ENCODE results near the gene ZMYND8.

The ZMYND8 gene

DNA sequence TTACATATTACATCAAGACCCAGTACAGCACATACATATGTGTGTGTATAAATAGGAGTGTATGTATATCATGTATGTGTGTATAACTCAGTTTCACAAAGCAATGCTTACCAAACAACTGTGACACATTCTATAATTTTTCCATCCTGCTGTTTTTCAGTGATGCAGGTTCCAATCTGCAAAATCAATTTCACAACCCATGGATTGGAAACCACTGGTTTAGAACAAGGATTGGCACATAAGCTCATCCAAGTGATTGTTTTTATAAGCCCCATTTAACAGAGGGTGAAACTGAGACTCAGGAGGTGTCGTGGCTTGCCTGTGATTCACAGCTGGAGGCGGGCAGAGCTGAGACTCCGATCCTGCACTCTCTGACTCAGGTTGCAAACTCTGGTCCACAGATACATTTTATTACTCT is 158.2 kb downstream of the ZMYND8 start:
- ATAC-seq (ENCODE audit: low read depth) = no peak
- Histone ChIP-seq H3K4me3 (ENCODE audit: severe bottlenecking) (no peak overlapping the region), H3K36me3 (ENCODE audit: low read depth) (no peaks in the 10 kb centered on the region), H3K9me3 (ENCODE audit: severe bottlenecking) (no peaks in the 10 kb centered on the region), H3K4me1 (ENCODE audit: insufficient read depth, poor library complexity, severe bottlenecking) (peaks cover 3% of the 10 kb centered on the region), H3K27ac (ENCODE audit: poor library complexity, severe bottlenecking) (no peak overlapping the region), H3K27me3 (ENCODE audit: insufficient read depth, poor library complexity, severe bottlenecking) (no peaks in the 10 kb centered on the region)
- DNase-seq (ENCODE audit: low spot score) = no peak
- TF ChIP-seq, protein P1, sequence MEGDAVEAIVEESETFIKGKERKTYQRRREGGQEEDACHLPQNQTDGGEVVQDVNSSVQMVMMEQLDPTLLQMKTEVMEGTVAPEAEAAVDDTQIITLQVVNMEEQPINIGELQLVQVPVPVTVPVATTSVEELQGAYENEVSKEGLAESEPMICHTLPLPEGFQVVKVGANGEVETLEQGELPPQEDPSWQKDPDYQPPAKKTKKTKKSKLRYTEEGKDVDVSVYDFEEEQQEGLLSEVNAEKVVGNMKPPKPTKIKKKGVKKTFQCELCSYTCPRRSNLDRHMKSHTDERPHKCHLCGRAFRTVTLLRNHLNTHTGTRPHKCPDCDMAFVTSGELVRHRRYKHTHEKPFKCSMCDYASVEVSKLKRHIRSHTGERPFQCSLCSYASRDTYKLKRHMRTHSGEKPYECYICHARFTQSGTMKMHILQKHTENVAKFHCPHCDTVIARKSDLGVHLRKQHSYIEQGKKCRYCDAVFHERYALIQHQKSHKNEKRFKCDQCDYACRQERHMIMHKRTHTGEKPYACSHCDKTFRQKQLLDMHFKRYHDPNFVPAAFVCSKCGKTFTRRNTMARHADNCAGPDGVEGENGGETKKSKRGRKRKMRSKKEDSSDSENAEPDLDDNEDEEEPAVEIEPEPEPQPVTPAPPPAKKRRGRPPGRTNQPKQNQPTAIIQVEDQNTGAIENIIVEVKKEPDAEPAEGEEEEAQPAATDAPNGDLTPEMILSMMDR (IDR thresholded peaks at IDR 0.05; ENCODE audit: poor library complexity, severe bottlenecking) = peak; percentile 5

DNA sequence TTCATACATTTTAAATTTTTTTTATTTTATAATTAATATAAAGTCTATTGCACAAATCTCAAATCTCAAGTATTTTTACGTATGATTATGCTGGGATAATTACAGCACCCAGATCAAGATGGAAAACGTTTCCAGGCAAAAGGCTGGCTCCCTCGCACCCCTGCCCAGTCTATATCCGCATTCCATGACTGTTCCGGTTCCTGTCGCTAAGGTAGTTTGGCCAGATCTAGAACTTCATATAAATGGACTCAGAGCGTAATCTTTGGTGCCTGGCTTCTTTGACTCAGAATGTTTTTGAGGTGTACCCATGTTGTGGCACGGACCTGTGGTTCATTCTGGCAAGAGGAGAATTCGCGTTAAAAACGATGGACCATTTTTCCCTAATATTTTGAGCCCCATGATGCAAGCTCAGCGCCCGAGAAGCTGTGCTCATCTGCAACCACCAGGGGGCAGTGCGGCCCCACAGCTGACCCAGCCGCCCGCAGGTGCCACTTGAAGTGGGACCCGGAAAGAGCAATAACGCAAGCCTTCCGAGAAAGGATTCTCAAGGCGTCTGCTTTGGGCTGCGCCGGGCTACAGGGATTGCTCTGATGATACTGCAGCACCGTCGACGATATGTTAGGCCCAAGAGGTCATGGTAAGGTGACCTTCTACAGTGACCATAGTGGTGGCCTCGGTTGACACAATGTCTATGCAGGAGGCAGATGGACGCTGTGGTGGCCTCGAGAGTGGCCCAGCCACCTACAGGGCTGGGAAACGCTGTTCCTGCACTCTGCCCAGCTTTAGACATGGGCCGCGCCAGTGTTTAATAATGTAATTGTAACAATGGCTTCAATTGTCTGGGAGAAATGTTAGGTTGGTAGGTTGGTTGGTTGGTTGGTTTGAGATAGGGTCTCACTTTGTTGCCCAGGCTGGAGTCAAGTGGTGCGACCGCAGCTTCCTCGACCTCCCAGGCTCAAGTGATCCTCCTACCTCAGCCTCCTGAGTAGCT is 160.1 kb downstream of the ZMYND8 start:
- DNase-seq (ENCODE audit: low spot score) (no peak), ATAC-seq (ENCODE audit: low read depth) (peak; percentile 67)
- TF ChIP-seq, protein P1 (IDR thresholded peaks at IDR 0.05; ENCODE audit: poor library complexity, severe bottlenecking) = peak; percentile 100
- Histone ChIP-seq H3K9me3 (ENCODE audit: severe bottlenecking) (no peaks in the 10 kb centered on the region), H3K27ac (ENCODE audit: poor library complexity, severe bottlenecking) (no peak overlapping the region), H3K4me3 (ENCODE audit: severe bottlenecking) (no peak overlapping the region), H3K36me3 (ENCODE audit: low read depth) (no peaks in the 10 kb centered on the region), H3K27me3 (ENCODE audit: insufficient read depth, poor library complexity, severe bottlenecking) (no peaks in the 10 kb centered on the region), H3K4me1 (ENCODE audit: insufficient read depth, poor library complexity, severe bottlenecking) (peaks cover 3% of the 10 kb centered on the region)

DNA sequence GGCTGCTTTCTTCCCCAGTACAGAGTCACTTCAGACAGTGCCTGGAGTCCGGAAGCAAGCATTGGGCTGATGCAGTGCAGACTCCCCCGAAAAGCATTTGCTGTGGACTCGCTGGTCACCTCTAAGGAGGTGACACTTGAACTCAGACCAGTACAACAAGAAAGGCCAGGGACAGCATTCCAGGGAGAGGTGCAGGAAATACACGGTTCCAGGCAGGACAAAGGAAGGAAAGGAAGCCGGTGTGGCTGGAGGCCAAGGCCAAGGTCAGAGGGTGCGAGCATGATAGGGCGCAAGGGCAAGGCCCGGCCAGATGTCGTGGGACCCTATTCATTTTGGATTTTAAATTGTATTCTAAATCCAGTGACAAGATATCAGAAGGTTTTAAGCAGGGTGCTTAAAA is 160.9 kb downstream of the ZMYND8 start:
- no peak for ATAC-seq (ENCODE audit: low read depth)
- H3K9me3 ChIP-seq (ENCODE audit: severe bottlenecking) = no peaks in the 10 kb centered on the region
- TF ChIP-seq, protein P1 (IDR thresholded peaks at IDR 0.05; ENCODE audit: poor library complexity, severe bottlenecking) = no peak
- no peak overlapping the region for H3K4me3 ChIP-seq (ENCODE audit: severe bottlenecking)
- DNase-seq (ENCODE audit: low spot score) = no peak
- no peak overlapping the region for H3K27ac ChIP-seq (ENCODE audit: poor library complexity, severe bottlenecking)
- no peaks in the 10 kb centered on the region for H3K36me3 ChIP-seq (ENCODE audit: low read depth)
- no peaks in the 10 kb centered on the region for H3K27me3 ChIP-seq (ENCODE audit: insufficient read depth, poor library complexity, severe bottlenecking)
- H3K4me1 ChIP-seq (ENCODE audit: insufficient read depth, poor library complexity, severe bottlenecking) = peaks cover 7% of the 10 kb centered on the region

DNA sequence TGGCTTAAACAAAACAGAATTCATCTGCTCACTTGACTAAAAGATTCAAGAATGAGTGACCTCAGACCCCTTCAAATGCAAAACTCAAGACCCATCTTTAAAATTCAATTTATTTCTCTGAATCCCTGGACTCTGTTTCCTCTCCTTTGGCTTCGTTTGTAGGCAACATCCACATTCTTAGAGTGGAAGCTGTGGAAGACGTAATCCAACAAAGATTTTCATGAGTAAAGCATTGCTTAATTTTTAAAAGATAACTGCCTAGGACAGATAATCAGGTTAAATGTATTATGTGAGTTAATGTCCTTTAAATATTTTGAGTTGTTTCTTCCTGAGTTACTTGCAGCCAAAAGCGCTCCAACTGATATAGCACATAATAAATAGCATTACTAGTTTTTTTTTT is 164.5 kb downstream of the ZMYND8 start:
- TF ChIP-seq, protein P1 (IDR thresholded peaks at IDR 0.05; ENCODE audit: poor library complexity, severe bottlenecking) = no peak
- Histone ChIP-seq H3K4me3 (ENCODE audit: severe bottlenecking) (no peak overlapping the region), H3K4me1 (ENCODE audit: insufficient read depth, poor library complexity, severe bottlenecking) (peaks cover 5% of the 10 kb centered on the region), H3K36me3 (ENCODE audit: low read depth) (no peaks in the 10 kb centered on the region), H3K27ac (ENCODE audit: poor library complexity, severe bottlenecking) (no peak overlapping the region), H3K27me3 (ENCODE audit: insufficient read depth, poor library complexity, severe bottlenecking) (no peaks in the 10 kb centered on the region), H3K9me3 (ENCODE audit: severe bottlenecking) (no peaks in the 10 kb centered on the region)
- ATAC-seq (ENCODE audit: low read depth) (no peak), DNase-seq (ENCODE audit: low spot score) (no peak)

Data from RWPE2 (cell line).